Lower lobe of right lung (tissue), 2 donors: ENCODE results near the gene WWC1. TPM values are rescaled to one million over a fixed set of nuclear protein-coding genes. Genes with fewer than 3 reads are reported as not detected.

Source experiments
- ATAC-seq, 2 donors: fragments of 200-7000 bp; cut with Tn5 transposase; one replicate each; pipeline ENCODE4 v1.9.1; 2020 to 2022; ENCODE audit warnings: mild to moderate bottlenecking in 2 of 2, moderate library complexity in 2 of 2
- DNase-seq: peaks from one replicate; pipeline ENCODE4 v3.0.0-alpha.2; 2020
- H3K27ac ChIP-seq: fragments of 200-600 bp; one replicate; pipeline ENCODE4 v1.8.0; 2022
- H3K27me3 ChIP-seq: fragments of 200-600 bp; one replicate; pipeline ENCODE4 v1.8.0; 2022; ENCODE audit warnings: low read depth
- H3K36me3 ChIP-seq: fragments of 200-600 bp; one replicate; pipeline ENCODE4 v1.8.0; 2022; ENCODE audit warnings: mild to moderate bottlenecking
- H3K4me1 ChIP-seq: fragments of 200-600 bp; one replicate; pipeline ENCODE4 v1.8.0; 2022
- H3K4me3 ChIP-seq: fragments of 200-600 bp; one replicate; pipeline ENCODE4 v1.8.0; 2022; ENCODE audit warnings: mild to moderate bottlenecking
- H3K9me3 ChIP-seq: fragments of 200-600 bp; one replicate; pipeline ENCODE4 v1.8.0; 2022
- CTCF ChIP-seq: fragments of 200-600 bp; IDR thresholded peaks from one replicate; pipeline ENCODE4 v1.8.0; 2022; ENCODE audit warnings: antibody characterized with exemption, mild to moderate bottlenecking
- intact Hi-C: fragments of 100-400 bp; cut with DNase I; formaldehyde crosslinking; loops from one replicate; pipeline ENCODE4 v1.11.0; 2022
- total RNA-seq: library from RNA; stranded (reverse); fragmentation: NEBNext Ultra II Directional; extraction: Animal tissue kit (Norgen Biotek cat#: 25700); gene quantifications from one replicate; pipeline ENCODE4 v1.2.1, GENCODE V29; 2021
- donor health status: DM: no; HTN: yes; CAD: no; lungs with severe emphysema.

WWC1 gene
- total RNA-seq, 1 donor from 2014 or later = 61.9 TPM

- H3K27ac ChIP-seq = no peak overlapping the region
- H3K4me3 ChIP-seq = no peak overlapping the region
- no peak for TF ChIP-seq CTCF
- ATAC-seq (no peak), DNase-seq (no peak)
- intact Hi-C loops = no loop called here
- no peaks in the 10 kb centered on the region for H3K27me3 ChIP-seq
- no peaks in the 10 kb centered on the region for H3K9me3 ChIP-seq
- no peaks in the 10 kb centered on the region for H3K4me1 ChIP-seq
- H3K36me3 ChIP-seq = peaks cover 12% of the 10 kb centered on the region
Measured at GRCh38 chr5:168400429-168401220, 109.2 kb downstream of the WWC1 start.

- no peak for DNase-seq
- H3K27ac ChIP-seq = peak overlapping the region; percentile 22
- H3K4me1 ChIP-seq = no peaks in the 10 kb centered on the region
- TF ChIP-seq CTCF = no peak
- peak in 1 of 2 donors; percentile 11 for ATAC-seq
- intact Hi-C loops = no loop called here
- no peaks in the 10 kb centered on the region for H3K27me3 ChIP-seq
- no peak overlapping the region for H3K4me3 ChIP-seq
- H3K9me3 ChIP-seq = no peaks in the 10 kb centered on the region
- H3K36me3 ChIP-seq = peaks cover 16% of the 10 kb centered on the region
Measured at GRCh38 chr5:168401226-168401625, 109.8 kb downstream of the WWC1 start.

- Histone ChIP-seq H3K9me3 (no peaks in the 10 kb centered on the region), H3K4me3 (no peak overlapping the region), H3K4me1 (no peaks in the 10 kb centered on the region), H3K36me3 (peaks cover 23% of the 10 kb centered on the region), H3K27me3 (no peaks in the 10 kb centered on the region), H3K27ac (peak overlapping the region; percentile 22)
- ATAC-seq (peak; percentile 88 to 93), DNase-seq (no peak)
- intact Hi-C loops = no loop called here
- TF ChIP-seq CTCF = no peak
Measured at GRCh38 chr5:168401880-168402279, 110.4 kb downstream of the WWC1 start.

GRCh38 chr5:168404365-168404764, 112.9 kb downstream of the WWC1 start:
- Histone ChIP-seq H3K27me3 (no peaks in the 10 kb centered on the region), H3K9me3 (no peaks in the 10 kb centered on the region), H3K4me1 (no peaks in the 10 kb centered on the region), H3K4me3 (no peak overlapping the region), H3K27ac (peak overlapping the region; percentile 31), H3K36me3 (peaks cover 30% of the 10 kb centered on the region)
- intact Hi-C loops = no loop called here
- ATAC-seq (no peak), DNase-seq (no peak)
- TF ChIP-seq CTCF = no peak

- intact Hi-C loops = no loop called here
- DNase-seq (no peak), ATAC-seq (no peak)
- no peaks in the 10 kb centered on the region for H3K27me3 ChIP-seq
- H3K36me3 ChIP-seq = peaks cover 33% of the 10 kb centered on the region
- no peak overlapping the region for H3K27ac ChIP-seq
- no peaks in the 10 kb centered on the region for H3K9me3 ChIP-seq
- H3K4me1 ChIP-seq = no peaks in the 10 kb centered on the region
- no peak overlapping the region for H3K4me3 ChIP-seq
- no peak for TF ChIP-seq CTCF
Measured at GRCh38 chr5:168407211-168407610, 115.8 kb downstream of the WWC1 start.
